Activated T-cell treated with anti-CD3 and anti-CD28 coated beads for 1 hour (primary cell): ENCODE data around the gene TEDC2.
"Not testable (repeated sequence)": the region's sequence is repeated elsewhere in the genome, so short reads cannot be mapped to it uniquely, and the experiment has no call there.

Experiments used
- DNase-seq: peaks from one replicate; pipeline ENCODE4 v3.0.0-alpha.2; 2020; ENCODE audit warnings: low read depth

The TEDC2 gene

GRCh38 chr16:2438121-2438520 lies 21.8 kb upstream of the TEDC2 start:
- no peak for DNase-seq

- no peak for DNase-seq
These were observed 20.3 kb upstream of the TEDC2 start for GRCh38 chr16:2439598-2439997.

- DNase-seq = not testable (repeated sequence)
These were observed 18.6 kb upstream of the TEDC2 start for GRCh38 chr16:2441143-2441804.

DNA sequence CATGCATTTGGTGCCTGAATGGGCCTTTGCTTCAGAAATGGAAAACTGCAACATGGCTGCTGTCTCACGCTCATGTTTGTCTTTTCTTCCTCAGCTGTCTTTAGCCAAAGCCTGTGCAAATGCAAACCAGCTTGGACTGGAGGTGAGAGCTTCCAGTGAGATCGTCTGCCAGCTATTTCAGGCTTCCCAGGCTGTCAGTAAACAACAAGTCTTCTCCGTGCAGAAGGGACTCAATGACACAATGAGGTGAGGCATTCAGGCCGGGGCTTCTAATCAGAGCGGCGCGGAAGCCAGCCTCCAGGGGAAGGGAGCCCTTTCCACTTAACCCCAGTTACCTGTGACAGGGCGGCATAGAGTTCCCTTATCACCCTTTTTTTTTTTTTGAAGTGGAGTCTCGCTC lies 16.4 kb upstream of the TEDC2 start:
- no peak for DNase-seq

DNA sequence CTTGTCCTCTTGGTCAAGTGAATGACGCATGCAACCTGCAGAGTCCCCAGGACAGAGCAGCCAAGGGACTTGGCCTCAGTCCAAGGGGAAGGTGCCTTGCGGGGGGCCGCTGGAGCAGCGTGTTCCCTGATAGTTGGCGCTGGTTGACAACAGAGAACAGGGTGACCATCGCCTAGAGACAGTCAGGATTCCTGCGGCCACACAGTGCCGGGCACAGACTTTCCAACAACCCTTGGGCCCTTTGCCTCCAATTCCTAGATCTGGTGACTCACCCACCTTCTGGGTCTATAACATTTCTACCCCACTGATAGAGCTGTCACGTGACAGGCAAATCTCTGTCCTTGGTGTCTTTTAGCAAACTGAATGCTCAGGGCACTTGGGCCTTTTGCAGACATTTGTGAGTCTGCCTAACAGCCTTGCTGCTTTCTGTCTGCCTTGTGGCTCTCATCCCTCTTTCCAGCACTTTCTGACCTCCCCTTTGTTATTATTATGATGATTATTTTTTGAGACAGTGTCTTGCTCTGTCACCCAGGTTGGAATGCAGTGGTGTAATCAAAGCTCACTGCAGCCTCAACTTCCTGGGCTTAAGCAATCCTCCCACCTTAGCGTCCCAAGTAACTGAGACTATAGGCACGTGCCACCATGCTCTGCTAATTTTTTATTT lies 11.9 kb upstream of the TEDC2 start:
- no peak for DNase-seq

GRCh38 chr16:2449118-2449517 lies 10.8 kb upstream of the TEDC2 start:
- DNase-seq = no peak

DNA sequence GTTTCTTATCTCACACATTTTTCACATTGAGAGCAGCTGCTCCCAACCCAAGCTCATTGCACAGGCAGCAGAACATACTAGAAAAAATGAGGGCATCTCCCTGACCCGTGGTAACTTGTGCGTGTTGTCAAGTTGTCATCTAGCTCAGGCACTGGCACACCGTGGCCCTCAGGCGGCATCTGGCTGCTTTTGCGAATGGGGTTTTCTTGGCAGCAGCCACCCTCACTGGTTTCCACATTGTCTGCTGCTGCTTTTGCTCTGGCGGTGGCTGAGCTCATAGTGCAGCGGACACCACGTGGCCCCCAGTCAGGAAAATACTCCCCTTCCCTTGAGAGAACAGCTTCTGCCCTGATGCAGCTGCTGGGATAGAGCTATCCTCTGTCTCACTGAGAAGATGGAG lies 9.4 kb upstream of the TEDC2 start:
- DNase-seq = no peak

GRCh38 chr16:2450975-2451381 lies 8.9 kb upstream of the TEDC2 start:
- DNase-seq = no peak

DNA sequence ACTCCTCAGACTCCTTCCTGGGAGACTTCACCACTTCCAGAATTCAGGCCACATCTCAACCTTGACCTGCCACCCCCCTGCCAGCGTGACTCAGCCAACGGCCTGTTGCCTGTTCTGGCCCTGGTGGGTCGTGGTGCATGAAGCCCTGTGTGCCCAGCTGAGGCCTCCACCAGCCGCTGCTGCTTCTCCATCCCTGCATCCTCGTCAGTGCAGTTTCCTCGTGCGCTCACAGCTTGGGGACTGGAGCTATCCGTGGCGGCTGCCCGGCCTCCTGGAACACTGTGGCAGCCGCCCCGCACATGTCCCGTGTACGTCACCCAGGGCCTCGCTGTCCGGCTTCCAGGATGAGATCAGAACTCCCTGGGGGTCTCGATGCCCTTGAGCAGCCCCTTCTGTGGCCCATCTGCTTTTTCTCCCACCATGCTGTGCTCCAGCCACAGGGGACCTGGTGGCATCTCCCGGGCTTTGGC lies 8.0 kb upstream of the TEDC2 start:
- DNase-seq = no peak

GRCh38 chr16:2452650-2453049 lies 7.3 kb upstream of the TEDC2 start:
- no peak for DNase-seq

GRCh38 chr16:2455081-2455845 lies 4.6 kb upstream of the TEDC2 start:
- DNase-seq = no peak

GRCh38 chr16:2456551-2457153 lies 3.3 kb upstream of the TEDC2 start:
- no peak for DNase-seq

DNA sequence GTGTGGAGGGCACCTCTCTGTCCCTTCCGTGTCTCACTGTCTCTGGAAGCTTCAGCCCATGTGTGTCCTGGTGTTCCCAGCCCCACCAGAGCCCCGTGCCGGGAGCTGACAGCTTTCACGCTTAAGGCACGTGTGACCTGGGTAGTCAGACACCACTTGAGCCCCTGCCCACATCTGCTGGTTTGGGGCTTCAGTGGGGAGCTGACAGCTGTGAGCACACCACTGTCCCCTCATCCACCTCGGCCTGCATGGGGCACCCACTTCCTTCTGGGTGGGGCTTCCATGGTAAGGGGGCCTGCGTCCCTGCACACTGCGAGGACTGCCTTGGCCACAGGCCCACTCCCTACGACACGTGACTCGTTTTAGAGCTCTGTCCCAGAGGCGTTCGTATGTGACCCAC lies 2.6 kb upstream of the TEDC2 start:
- no peak for DNase-seq

DNA sequence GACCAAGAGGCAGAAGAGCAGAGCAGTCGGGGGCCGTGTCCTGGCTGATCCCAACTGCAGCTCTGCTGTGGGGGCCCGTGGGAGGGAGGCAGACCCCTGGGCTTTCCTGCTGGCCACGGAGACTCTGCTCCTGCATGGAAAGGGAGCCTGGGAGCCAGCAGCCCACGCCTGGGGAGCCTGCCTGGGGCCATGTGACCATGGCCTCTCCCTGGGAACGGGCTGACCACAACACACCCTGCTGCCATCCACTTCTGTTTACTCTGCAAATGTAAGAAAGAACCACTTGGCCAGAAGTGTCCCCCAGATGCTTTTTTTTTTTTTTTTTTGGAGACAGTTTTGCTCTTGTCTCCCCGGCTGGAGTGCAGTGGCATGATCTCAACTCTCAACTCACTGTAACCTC lies 2.0 kb upstream of the TEDC2 start:
- DNase-seq = no peak

GRCh38 chr16:2458887-2459646 lies 842 bp upstream of the TEDC2 start:
- no peak for DNase-seq

DNA sequence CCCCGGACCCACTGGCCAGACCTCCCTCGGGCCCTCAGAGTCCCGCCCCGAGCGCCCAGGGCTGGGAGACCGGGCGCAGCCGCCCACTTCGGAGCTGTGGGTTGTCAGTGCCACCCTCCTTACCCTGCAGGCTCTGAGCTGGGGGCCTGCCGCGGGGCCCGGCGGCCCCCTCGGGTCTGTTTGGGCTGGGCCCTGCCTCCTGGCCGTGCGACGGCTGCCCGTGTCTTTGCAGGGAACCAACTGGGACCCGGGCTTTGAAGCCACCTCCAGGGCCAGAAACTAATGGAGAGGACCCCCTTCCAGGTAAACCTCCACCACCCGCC lies 443 bp downstream of the TEDC2 start:
- DNase-seq = no peak

DNA sequence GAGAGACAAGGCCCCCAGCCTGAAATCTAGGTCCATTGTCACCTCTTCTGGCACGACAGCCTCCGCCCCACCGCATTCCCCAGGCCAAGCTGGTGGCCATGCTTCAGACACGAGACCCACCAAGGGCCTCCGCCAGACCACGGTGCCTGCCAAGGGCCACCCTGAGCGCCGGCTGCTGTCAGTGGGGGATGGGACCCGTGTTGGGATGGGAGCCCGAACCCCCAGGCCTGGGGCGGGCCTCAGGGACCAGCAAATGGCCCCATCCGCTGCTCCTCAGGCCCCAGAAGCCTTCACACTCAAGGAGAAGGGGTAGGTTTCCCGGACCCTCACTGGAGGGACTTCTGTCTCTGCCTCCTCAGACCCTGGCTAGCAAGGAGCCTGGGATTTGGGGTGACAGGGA lies 1.0 kb downstream of the TEDC2 start:
- DNase-seq = no peak

DNA sequence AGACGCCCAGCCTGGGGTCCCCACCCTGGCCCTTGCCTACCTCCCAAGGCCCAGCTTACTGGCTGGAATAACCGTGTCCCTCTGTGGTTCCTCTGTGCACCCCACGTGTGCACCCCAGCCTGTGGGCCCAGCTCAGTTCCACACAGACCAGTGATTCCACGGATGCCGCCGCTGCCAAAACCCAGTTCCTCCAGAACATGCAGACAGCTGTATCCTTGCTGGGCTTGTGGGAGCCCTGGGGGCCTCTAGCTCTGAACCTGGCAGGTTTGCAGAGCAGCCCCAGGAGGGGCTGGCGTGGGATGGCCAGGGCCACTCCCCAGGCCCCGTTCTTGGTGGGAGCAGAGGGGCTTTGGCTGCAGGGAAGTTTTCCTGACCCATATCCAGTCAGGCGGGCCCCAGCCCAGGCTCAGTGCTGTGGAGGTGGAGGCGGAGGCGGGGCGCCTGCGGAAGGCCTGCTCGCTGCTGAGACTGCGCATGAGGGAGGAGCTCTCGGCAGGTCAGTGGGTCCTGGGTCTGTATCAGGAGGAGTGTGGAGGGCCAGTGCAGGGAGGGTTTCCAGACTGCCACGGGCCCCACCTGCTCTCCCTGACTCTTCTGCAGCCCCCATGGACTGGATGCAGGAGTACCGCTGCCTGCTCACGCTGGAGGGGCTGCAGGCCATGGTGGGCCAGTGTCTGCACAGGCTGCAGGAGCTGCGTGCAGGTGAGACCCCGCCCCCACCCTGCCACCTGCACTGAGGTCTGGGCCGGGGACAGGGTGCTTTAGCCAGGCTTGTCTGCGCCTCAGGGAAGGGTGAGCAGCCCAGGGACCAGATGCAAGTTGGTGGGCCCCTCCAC lies 2.3 kb downstream of the TEDC2 start:
- DNase-seq = no peak

- no peak for DNase-seq
These were observed 4.4 kb downstream of the TEDC2 start for GRCh38 chr16:2464333-2464732.

GRCh38 chr16:2465653-2466415 lies 5.9 kb downstream of the TEDC2 start:
- DNase-seq = no peak
